CD8-positive, alpha-beta memory T cell (primary cell): Measurements from ENCODE around the gene SBNO2. TPM values are rescaled to one million over a fixed set of nuclear protein-coding genes. Genes with fewer than 3 reads are reported as not detected.
A peak's percentile ranks its signal among the peaks of the same experiment; 100 is the strongest.

ENCODE experiments used
- CTCF ChIA-PET: fragments of 350-600 bp; sonication (Branson Sonifier 250); formaldehyde crosslinking; loops from one replicate; lab custom pipeline; 2021; ENCODE audit warnings: antibody characterized with exemption; lab: Charles Lee
- POLR2A ChIA-PET: fragments of 350-600 bp; sonication (Branson Sonifier 250); formaldehyde crosslinking; loops from one replicate; lab custom pipeline; 2021; ENCODE audit warnings: antibody characterized with exemption; lab: Charles Lee
- DNase-seq, 5 donors: peaks; one replicate each; pipeline versions ENCODE4 v3.0.0 to v3.0.0-alpha.2; 2020 to 2022; ENCODE audit warnings: mixed read lengths in 1 of 5
- H3K27ac ChIP-seq: one replicate; pipeline ENCODE4 v1.7.0; 2013; ENCODE audit warnings: low read depth, mild to moderate bottlenecking, low read length, moderate library complexity
- H3K27me3 ChIP-seq: 2 replicates; pipeline ENCODE4 v1.7.0; 2013; ENCODE audit warnings: low read length, mild to moderate bottlenecking; ENCODE audit not compliant: insufficient read depth, poor library complexity, severe bottlenecking
- H3K36me3 ChIP-seq: 2 replicates; pipeline ENCODE4 v1.7.0; 2013; ENCODE audit warnings: mild to moderate bottlenecking, low read length, moderate library complexity; ENCODE audit not compliant: insufficient read depth
- H3K4me1 ChIP-seq: 2 replicates; pipeline ENCODE4 v1.7.0; 2013; ENCODE audit warnings: mild to moderate bottlenecking, low read length, moderate library complexity; ENCODE audit not compliant: insufficient read depth
- H3K4me3 ChIP-seq: 2 replicates; pipeline ENCODE4 v1.7.0; 2013; ENCODE audit warnings: mild to moderate bottlenecking, low read length
- H3K9me3 ChIP-seq: 2 replicates; pipeline ENCODE4 v1.7.0; 2013; ENCODE audit warnings: mild to moderate bottlenecking, low read length
- H3K27ac Mint-ChIP-seq, 8 donors: one replicate each; pipeline ENCODE4 v1.8.0; 2020 to 2021; ENCODE audit warnings: mixed read lengths in 8 of 8, mild to moderate bottlenecking in 6 of 8, inconsistent platforms in 3 of 8, moderate library complexity in 3 of 8
- H3K27me3 Mint-ChIP-seq, 2 donors: one replicate each; pipeline ENCODE4 v1.8.0; 2020 to 2021; ENCODE audit warnings: mixed read lengths in 2 of 2, mild to moderate bottlenecking in 1 of 2, moderate library complexity in 1 of 2
- H3K36me3 Mint-ChIP-seq, 3 donors: one replicate each; pipeline ENCODE4 v1.8.0; 2020 to 2021; ENCODE audit warnings: mixed read lengths in 3 of 3, inconsistent platforms in 1 of 3, mild to moderate bottlenecking in 1 of 3
- H3K4me1 Mint-ChIP-seq, 3 donors: one replicate each; pipeline ENCODE4 v1.8.0; 2020 to 2021; ENCODE audit warnings: mixed read lengths in 3 of 3, inconsistent platforms in 1 of 3, mild to moderate bottlenecking in 1 of 3
- H3K4me3 Mint-ChIP-seq, 7 donors: one replicate each; pipeline ENCODE4 v1.8.0; 2020 to 2021; ENCODE audit warnings: mixed read lengths in 7 of 7, mild to moderate bottlenecking in 6 of 7, moderate library complexity in 4 of 7, inconsistent platforms in 2 of 7
- H3K9me3 Mint-ChIP-seq, 5 donors: one replicate each; pipeline ENCODE4 v1.8.0; 2020 to 2022; ENCODE audit warnings: mixed read lengths in 5 of 5, mild to moderate bottlenecking in 3 of 5, moderate library complexity in 2 of 5, inconsistent platforms in 1 of 5
- polyA plus RNA-seq: library from polyadenylated mRNA; unstranded; fragments of 300-500 nt; fragmentation: Illumina TruSeq; gene quantifications from one replicate; pipeline ENCODE4 v1.2.3, GENCODE V29; 2021
- total RNA-seq, 2 experiments: library from RNA; stranded (reverse); gene quantifications; one replicate each; pipeline ENCODE4 v1.2.3, GENCODE V29; 2021

The SBNO2 gene
- total and polyA plus RNA-seq, 3 experiments from 2014 or later: 4.3 to 61.0 (median 59.0) TPM

GRCh38 chr19:1163934-1164683 lies 10.0 kb downstream of the SBNO2 start:
- H3K36me3 Mint-ChIP-seq: peaks cover 0 to 11% (median 0%) of the 10 kb centered on the region in 3 donors
- no peak overlapping the region for H3K4me3 Mint-ChIP-seq
- no peak overlapping the region for H3K4me3 ChIP-seq
- no peaks in the 10 kb centered on the region for H3K4me1 ChIP-seq
- ChIA-PET POLR2A (no interaction called here), CTCF (interaction anchor here (1.6 kb wide), 1 partner anchor 51 kb away, joined by 4 read pairs; no protein-coding TSS in a partner anchor)
- H3K36me3 ChIP-seq: no peaks in the 10 kb centered on the region
- H3K9me3 Mint-ChIP-seq: no peaks in the 10 kb centered on the region
- no peak for DNase-seq
- no peak overlapping the region for H3K27ac Mint-ChIP-seq
- no peaks in the 10 kb centered on the region for H3K27me3 ChIP-seq
- H3K9me3 ChIP-seq: no peaks in the 10 kb centered on the region
- peaks cover 7 to 12% (median 8%) of the 10 kb centered on the region in 3 donors for H3K4me1 Mint-ChIP-seq
- H3K27ac ChIP-seq: no peak overlapping the region
- H3K27me3 Mint-ChIP-seq: no peaks in the 10 kb centered on the region

GRCh38 chr19:1163283-1163933 lies 10.7 kb downstream of the SBNO2 start:
- no peaks in the 10 kb centered on the region for H3K27me3 ChIP-seq
- POLR2A ChIA-PET: no interaction called here
- Mint-ChIP-seq H3K36me3 (peaks cover 0 to 8% (median 0%) of the 10 kb centered on the region in 3 donors), H3K27me3 (no peaks in the 10 kb centered on the region), H3K4me1 (peaks cover 6 to 8% (median 7%) of the 10 kb centered on the region in 3 donors), H3K9me3 (no peaks in the 10 kb centered on the region), H3K27ac (peak overlapping the region in 2 of 8 donors; percentile 33 to 47), H3K4me3 (no peak overlapping the region)
- no peaks in the 10 kb centered on the region for H3K9me3 ChIP-seq
- H3K4me1 ChIP-seq: no peaks in the 10 kb centered on the region
- DNase-seq: no peak
- no peak overlapping the region for H3K27ac ChIP-seq
- no peak overlapping the region for H3K4me3 ChIP-seq
- H3K36me3 ChIP-seq: no peaks in the 10 kb centered on the region
- CTCF ChIA-PET: interaction anchor here (1.6 kb wide), 1 partner anchor 50 kb away, joined by 4 read pairs; no protein-coding TSS in a partner anchor

GRCh38 chr19:1162404-1163282 lies 11.4 kb downstream of the SBNO2 start:
- H3K4me1 Mint-ChIP-seq: peaks cover 6 to 8% (median 7%) of the 10 kb centered on the region in 3 donors
- no peak overlapping the region for H3K4me3 Mint-ChIP-seq
- H3K27ac Mint-ChIP-seq: peak overlapping the region in 3 of 8 donors; percentile 33 to 47 (median 37)
- no peaks in the 10 kb centered on the region for H3K27me3 Mint-ChIP-seq
- H3K27me3 ChIP-seq: no peaks in the 10 kb centered on the region
- peaks cover 0 to 9% (median 0%) of the 10 kb centered on the region in 3 donors for H3K36me3 Mint-ChIP-seq
- CTCF ChIA-PET: interaction anchor here (1.6 kb wide), 1 partner anchor 49 kb away, joined by 4 read pairs; no protein-coding TSS in a partner anchor
- POLR2A ChIA-PET: no interaction called here
- no peaks in the 10 kb centered on the region for H3K36me3 ChIP-seq
- no peak overlapping the region for H3K27ac ChIP-seq
- no peak for DNase-seq
- H3K4me3 ChIP-seq: no peak overlapping the region
- no peaks in the 10 kb centered on the region for H3K9me3 ChIP-seq
- no peaks in the 10 kb centered on the region for H3K4me1 ChIP-seq
- no peaks in the 10 kb centered on the region for H3K9me3 Mint-ChIP-seq

- Mint-ChIP-seq H3K9me3 (no peaks in the 10 kb centered on the region), H3K4me3 (no peak overlapping the region), H3K27me3 (no peaks in the 10 kb centered on the region), H3K4me1 (peaks cover 6 to 8% (median 7%) of the 10 kb centered on the region in 3 donors), H3K27ac (no peak overlapping the region), H3K36me3 (peaks cover 0 to 7% (median 0%) of the 10 kb centered on the region in 3 donors)
- Histone ChIP-seq H3K36me3 (no peaks in the 10 kb centered on the region), H3K27ac (no peak overlapping the region), H3K27me3 (no peaks in the 10 kb centered on the region), H3K4me3 (no peak overlapping the region), H3K4me1 (no peaks in the 10 kb centered on the region), H3K9me3 (no peaks in the 10 kb centered on the region)
- DNase-seq: no peak
- CTCF ChIA-PET: no interaction called here
- POLR2A ChIA-PET: no interaction called here
Observed at GRCh38 chr19:1161716-1162115, 12.4 kb downstream of the SBNO2 start.

GRCh38 chr19:1159864-1160595 lies 14.0 kb downstream of the SBNO2 start:
- no peaks in the 10 kb centered on the region for H3K9me3 ChIP-seq
- no peaks in the 10 kb centered on the region for H3K36me3 ChIP-seq
- Mint-ChIP-seq H3K4me3 (no peak overlapping the region), H3K27ac (peak overlapping the region in 2 of 8 donors; percentile 46 to 63), H3K9me3 (no peaks in the 10 kb centered on the region), H3K36me3 (peaks cover 0 to 7% (median 0%) of the 10 kb centered on the region in 3 donors), H3K4me1 (peaks cover 6 to 11% (median 7%) of the 10 kb centered on the region in 3 donors), H3K27me3 (no peaks in the 10 kb centered on the region)
- H3K27ac ChIP-seq: no peak overlapping the region
- H3K4me1 ChIP-seq: no peaks in the 10 kb centered on the region
- CTCF ChIA-PET: no interaction called here
- no peak overlapping the region for H3K4me3 ChIP-seq
- POLR2A ChIA-PET: no interaction called here
- no peaks in the 10 kb centered on the region for H3K27me3 ChIP-seq
- DNase-seq: no peak

- CTCF ChIA-PET: no interaction called here
- no peak overlapping the region for H3K4me3 ChIP-seq
- Mint-ChIP-seq H3K36me3 (peaks cover 0 to 7% (median 0%) of the 10 kb centered on the region in 3 donors), H3K9me3 (no peaks in the 10 kb centered on the region), H3K27me3 (no peaks in the 10 kb centered on the region), H3K4me1 (peaks cover 6 to 11% (median 7%) of the 10 kb centered on the region in 3 donors), H3K4me3 (no peak overlapping the region), H3K27ac (no peak overlapping the region)
- H3K4me1 ChIP-seq: no peaks in the 10 kb centered on the region
- no peaks in the 10 kb centered on the region for H3K9me3 ChIP-seq
- no peaks in the 10 kb centered on the region for H3K27me3 ChIP-seq
- no peak for DNase-seq
- POLR2A ChIA-PET: no interaction called here
- H3K36me3 ChIP-seq: no peaks in the 10 kb centered on the region
- no peak overlapping the region for H3K27ac ChIP-seq
Observed at GRCh38 chr19:1158885-1159448, 15.1 kb downstream of the SBNO2 start.
